Hepatocyte (in vitro differentiated cells): ENCODE results near the gene CIITA.

ENCODE experiments used
- EZH2 ChIP-seq: fragments of 200-600 bp; sonication (generic); IDR thresholded peaks from 2 replicates; pipeline ENCODE4 v1.6.1; 2016; ENCODE audit warnings: antibody characterized with exemption, mild to moderate bottlenecking, borderline replicate concordance
- EZH2phosphoT487 ChIP-seq: fragments of 200-600 bp; sonication (generic); IDR thresholded peaks from one replicate; pipeline ENCODE4 v1.6.1; 2018; ENCODE audit warnings: antibody characterized with exemption, mild to moderate bottlenecking, low read depth, moderate library complexity; ENCODE audit not compliant: unreplicated experiment, severe bottlenecking
- TF ChIP-seq, protein P1 (sequence below): fragments of 200-600 bp; sonication (generic); IDR thresholded peaks from 2 replicates; pipeline ENCODE4 v1.5.1; 2016; ENCODE audit warnings: antibody characterized with exemption, mild to moderate bottlenecking; ENCODE audit not compliant: poor library complexity

DNA sequence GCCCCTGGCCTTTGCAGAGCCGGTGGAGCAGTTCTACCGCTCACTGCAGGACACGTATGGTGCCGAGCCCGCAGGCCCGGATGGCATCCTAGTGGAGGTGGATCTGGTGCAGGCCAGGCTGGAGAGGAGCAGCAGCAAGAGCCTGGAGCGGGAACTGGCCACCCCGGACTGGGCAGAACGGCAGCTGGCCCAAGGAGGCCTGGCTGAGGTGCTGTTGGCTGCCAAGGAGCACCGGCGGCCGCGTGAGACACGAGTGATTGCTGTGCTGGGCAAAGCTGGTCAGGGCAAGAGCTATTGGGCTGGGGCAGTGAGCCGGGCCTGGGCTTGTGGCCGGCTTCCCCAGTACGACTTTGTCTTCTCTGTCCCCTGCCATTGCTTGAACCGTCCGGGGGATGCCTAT is 29.5 kb downstream of the CIITA start:
- TF ChIP-seq, protein P1, sequence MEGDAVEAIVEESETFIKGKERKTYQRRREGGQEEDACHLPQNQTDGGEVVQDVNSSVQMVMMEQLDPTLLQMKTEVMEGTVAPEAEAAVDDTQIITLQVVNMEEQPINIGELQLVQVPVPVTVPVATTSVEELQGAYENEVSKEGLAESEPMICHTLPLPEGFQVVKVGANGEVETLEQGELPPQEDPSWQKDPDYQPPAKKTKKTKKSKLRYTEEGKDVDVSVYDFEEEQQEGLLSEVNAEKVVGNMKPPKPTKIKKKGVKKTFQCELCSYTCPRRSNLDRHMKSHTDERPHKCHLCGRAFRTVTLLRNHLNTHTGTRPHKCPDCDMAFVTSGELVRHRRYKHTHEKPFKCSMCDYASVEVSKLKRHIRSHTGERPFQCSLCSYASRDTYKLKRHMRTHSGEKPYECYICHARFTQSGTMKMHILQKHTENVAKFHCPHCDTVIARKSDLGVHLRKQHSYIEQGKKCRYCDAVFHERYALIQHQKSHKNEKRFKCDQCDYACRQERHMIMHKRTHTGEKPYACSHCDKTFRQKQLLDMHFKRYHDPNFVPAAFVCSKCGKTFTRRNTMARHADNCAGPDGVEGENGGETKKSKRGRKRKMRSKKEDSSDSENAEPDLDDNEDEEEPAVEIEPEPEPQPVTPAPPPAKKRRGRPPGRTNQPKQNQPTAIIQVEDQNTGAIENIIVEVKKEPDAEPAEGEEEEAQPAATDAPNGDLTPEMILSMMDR, result no peak
- TF ChIP-seq EZH2 (no peak), EZH2phosphoT487 (no peak)
